Fibroblast of lung (primary cell): Measurements from ENCODE around the gene UROD. TPM values are rescaled to one million over a fixed set of nuclear protein-coding genes. Genes with fewer than 3 reads are reported as not detected.

ENCODE experiments used
- DNase-seq, 2 donors: peaks; one replicate each; pipeline versions ENCODE4 v3.0.0 to v3.0.0-alpha.2; 2010; ENCODE audit warnings: low read depth in 2 of 2
- H2AFZ ChIP-seq: 2 replicates; pipeline ENCODE4 v1.5.1; 2012; ENCODE audit warnings: low read length, control low read depth, inconsistent platforms
- H3K27ac ChIP-seq: 2 replicates; pipeline ENCODE4 v1.5.1; 2011; ENCODE audit warnings: low read length, control low read depth; ENCODE audit not compliant: insufficient read depth
- H3K27me3 ChIP-seq: 2 replicates; pipeline ENCODE4 v1.5.1; 2011; ENCODE audit warnings: mild to moderate bottlenecking, low read length; ENCODE audit not compliant: control insufficient read depth, insufficient read depth
- H3K36me3 ChIP-seq: 2 replicates; pipeline ENCODE4 v1.5.1; 2011; ENCODE audit warnings: low read length; ENCODE audit not compliant: control insufficient read depth, insufficient read depth
- H3K4me1 ChIP-seq: 2 replicates; pipeline ENCODE4 v1.5.1; 2011; ENCODE audit warnings: low read length; ENCODE audit not compliant: control insufficient read depth, insufficient read depth; ENCODE audit errors: extremely low read depth
- H3K4me2 ChIP-seq: 2 replicates; pipeline ENCODE4 v1.5.1; 2011; ENCODE audit warnings: low read length, control low read depth; ENCODE audit not compliant: insufficient read depth; ENCODE audit errors: extremely low read depth
- H3K4me3 ChIP-seq, 4 experiments: fragments of 200-600 bp in 1 of 4; sonication (generic) in 1 of 4; replicated peaks in 1 of 4; 2 replicates each; pipeline ENCODE4 v1.5.1; 2011 to 2016; ENCODE audit warnings: low read length in 4 of 4, low read depth in 3 of 4, mild to moderate bottlenecking in 3 of 4, control low read depth in 2 of 4, inconsistent platforms in 1 of 4, mixed read lengths in 1 of 4; ENCODE audit not compliant: insufficient read depth in 1 of 4; ENCODE audit errors: control extremely low read depth in 1 of 4
- H3K79me2 ChIP-seq: 2 replicates; pipeline ENCODE4 v1.5.1; 2012; ENCODE audit warnings: mild to moderate bottlenecking, low read length, inconsistent platforms; ENCODE audit not compliant: control insufficient read depth, insufficient read depth
- H3K9ac ChIP-seq: 2 replicates; pipeline ENCODE4 v1.5.1; 2011; ENCODE audit warnings: mild to moderate bottlenecking, low read length, control low read depth; ENCODE audit not compliant: insufficient read depth
- H3K9me3 ChIP-seq: 2 replicates; pipeline ENCODE4 v1.5.1; 2012; ENCODE audit warnings: low read depth, low read length; ENCODE audit not compliant: control insufficient read depth, insufficient read depth
- H4K20me1 ChIP-seq: 2 replicates; pipeline ENCODE4 v1.5.1; 2011; ENCODE audit warnings: low read length; ENCODE audit not compliant: control insufficient read depth, insufficient read depth; ENCODE audit errors: extremely low read depth
- EZH2 ChIP-seq: IDR thresholded peaks from 2 replicates; pipeline ENCODE4 v1.5.1; 2012; ENCODE audit warnings: low read length, control low read depth, mild to moderate bottlenecking; ENCODE audit errors: missing control alignments
- polyA plus RNA-seq, 2 donors: library from polyadenylated mRNA; depleted of rRNA in 1 of 2; stranded (reverse) in 1 of 2; unstranded in 1 of 2; fragments of >200 nt; gene quantifications; 2 replicates each; pipeline ENCODE4 v1.2.1, GENCODE V29; 2011 to 2012; ENCODE audit warnings: missing spikeins in 1 of 2
- total RNA-seq: library from RNA; depleted of rRNA; stranded (reverse); fragments of >200 nt; gene quantifications from 2 replicates; pipeline ENCODE4 v1.2.1, GENCODE V29; 2014
- TF ChIP-seq, protein P1 (sequence below), 2 donors: IDR thresholded peaks in 1 of 2; conservative IDR thresholded peaks in 1 of 2; 1 replicate in 1 of 2; 2 replicates in 1 of 2; pipeline ENCODE4 v1.5.1; 2011 to 2012; ENCODE audit warnings: low read length in 2 of 2, control low read depth in 1 of 2, inconsistent platforms in 1 of 2, low read depth in 1 of 2, mild to moderate bottlenecking in 1 of 2

UROD gene
- total and polyA plus RNA-seq, 2 donors (not counting 1 experiment from before 2014, with no cell fraction given) = 129 to 162 TPM

DNA sequence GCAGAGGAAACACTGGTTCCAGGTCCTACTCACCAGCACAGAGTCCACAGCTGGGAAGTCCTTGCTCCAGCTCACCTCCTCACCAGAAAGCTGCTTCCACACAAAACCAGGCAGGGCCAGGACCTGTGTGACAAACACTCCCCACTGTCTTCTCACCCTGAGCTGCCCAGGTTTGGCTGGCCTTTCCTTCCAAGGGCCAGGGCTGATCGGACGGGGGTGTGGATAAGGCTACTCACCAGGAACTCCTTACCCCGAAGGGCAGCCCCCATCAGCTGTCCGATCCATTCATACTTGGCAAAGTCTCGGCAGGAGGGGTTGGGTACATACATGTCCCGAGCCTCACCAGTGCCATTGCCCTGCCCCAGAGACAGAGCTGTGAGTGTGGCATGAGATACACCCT is 6.3 kb upstream of the UROD start:
- Histone ChIP-seq H4K20me1 (no peaks in the 10 kb centered on the region), H3K79me2 (peaks cover 14% of the 10 kb centered on the region), H3K27ac (no peak overlapping the region), H2AFZ (no peak overlapping the region), H3K4me1 (peaks cover 7% of the 10 kb centered on the region), H3K27me3 (no peaks in the 10 kb centered on the region), H3K9me3 (no peaks in the 10 kb centered on the region), H3K4me2 (no peak overlapping the region), H3K4me3 (no peak overlapping the region), H3K36me3 (peaks cover 46% of the 10 kb centered on the region), H3K9ac (no peak overlapping the region)
- TF ChIP-seq EZH2 = no peak
- TF ChIP-seq, protein P1, sequence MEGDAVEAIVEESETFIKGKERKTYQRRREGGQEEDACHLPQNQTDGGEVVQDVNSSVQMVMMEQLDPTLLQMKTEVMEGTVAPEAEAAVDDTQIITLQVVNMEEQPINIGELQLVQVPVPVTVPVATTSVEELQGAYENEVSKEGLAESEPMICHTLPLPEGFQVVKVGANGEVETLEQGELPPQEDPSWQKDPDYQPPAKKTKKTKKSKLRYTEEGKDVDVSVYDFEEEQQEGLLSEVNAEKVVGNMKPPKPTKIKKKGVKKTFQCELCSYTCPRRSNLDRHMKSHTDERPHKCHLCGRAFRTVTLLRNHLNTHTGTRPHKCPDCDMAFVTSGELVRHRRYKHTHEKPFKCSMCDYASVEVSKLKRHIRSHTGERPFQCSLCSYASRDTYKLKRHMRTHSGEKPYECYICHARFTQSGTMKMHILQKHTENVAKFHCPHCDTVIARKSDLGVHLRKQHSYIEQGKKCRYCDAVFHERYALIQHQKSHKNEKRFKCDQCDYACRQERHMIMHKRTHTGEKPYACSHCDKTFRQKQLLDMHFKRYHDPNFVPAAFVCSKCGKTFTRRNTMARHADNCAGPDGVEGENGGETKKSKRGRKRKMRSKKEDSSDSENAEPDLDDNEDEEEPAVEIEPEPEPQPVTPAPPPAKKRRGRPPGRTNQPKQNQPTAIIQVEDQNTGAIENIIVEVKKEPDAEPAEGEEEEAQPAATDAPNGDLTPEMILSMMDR (conservative IDR thresholded peaks at IDR 0.05 in 1 of 2, IDR thresholded peaks at IDR 0.05 in 1 of 2; ENCODE audit: low read depth in 1 of 2, low read length in 2 of 2) = no peak
- no peak for DNase-seq

DNA sequence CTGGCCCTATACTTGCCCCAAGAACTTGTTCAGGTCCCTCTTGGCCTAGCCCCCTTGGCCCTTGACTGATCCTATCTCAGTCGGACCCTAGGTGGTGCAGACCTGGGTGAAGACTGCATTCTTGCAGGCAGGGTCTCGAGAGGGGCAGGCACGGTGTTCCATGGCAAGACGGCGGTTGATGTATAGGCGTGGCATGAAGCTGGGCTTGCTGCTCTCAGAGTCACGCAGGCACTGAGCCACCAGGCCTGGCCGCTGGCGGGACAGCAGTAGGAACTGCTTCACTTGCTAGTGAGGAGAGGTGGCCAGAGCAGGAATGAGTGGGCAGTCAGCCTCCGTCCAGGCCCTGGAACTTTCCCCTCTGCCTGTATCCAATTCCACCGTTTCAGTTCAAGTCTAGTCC is 4.7 kb upstream of the UROD start:
- Histone ChIP-seq H3K4me3 (no peak overlapping the region), H3K4me1 (peaks cover 13% of the 10 kb centered on the region), H3K79me2 (peaks cover 17% of the 10 kb centered on the region), H4K20me1 (no peaks in the 10 kb centered on the region), H3K27ac (no peak overlapping the region), H3K9ac (no peak overlapping the region), H3K27me3 (no peaks in the 10 kb centered on the region), H2AFZ (no peak overlapping the region), H3K4me2 (no peak overlapping the region), H3K36me3 (peaks cover 45% of the 10 kb centered on the region), H3K9me3 (no peaks in the 10 kb centered on the region)
- no peak for TF ChIP-seq EZH2
- TF ChIP-seq, protein P1 (conservative IDR thresholded peaks at IDR 0.05 in 1 of 2, IDR thresholded peaks at IDR 0.05 in 1 of 2; ENCODE audit: low read depth in 1 of 2, low read length in 2 of 2) = no peak
- DNase-seq = no peak

DNA sequence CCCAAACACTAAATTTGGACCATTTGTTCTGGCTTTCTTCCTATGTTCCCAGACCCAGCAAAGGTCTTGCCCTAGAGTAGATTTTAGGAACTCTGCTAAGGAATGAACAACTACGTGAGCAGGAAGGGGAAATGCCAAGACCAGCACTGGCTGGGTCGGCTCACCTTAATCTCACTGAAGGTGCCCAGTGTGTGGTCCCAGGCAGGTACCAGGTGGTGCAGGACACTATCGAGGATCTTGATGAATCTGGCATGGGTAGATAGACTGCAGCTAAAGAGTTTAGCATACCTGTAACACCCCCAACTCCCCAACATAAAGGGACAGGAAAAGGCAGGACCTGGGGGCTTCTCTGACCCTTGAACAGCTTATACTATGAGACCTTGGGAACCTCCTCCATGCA is 4.0 kb upstream of the UROD start:
- Histone ChIP-seq H3K4me3 (no peak overlapping the region), H3K4me2 (no peak overlapping the region), H3K27ac (no peak overlapping the region), H3K9ac (no peak overlapping the region), H4K20me1 (no peaks in the 10 kb centered on the region), H2AFZ (no peak overlapping the region), H3K4me1 (peaks cover 13% of the 10 kb centered on the region), H3K79me2 (peaks cover 24% of the 10 kb centered on the region), H3K9me3 (no peaks in the 10 kb centered on the region), H3K27me3 (no peaks in the 10 kb centered on the region), H3K36me3 (peaks cover 42% of the 10 kb centered on the region)
- TF ChIP-seq, protein P1 (conservative IDR thresholded peaks at IDR 0.05 in 1 of 2, IDR thresholded peaks at IDR 0.05 in 1 of 2; ENCODE audit: low read depth in 1 of 2, low read length in 2 of 2) = no peak
- no peak for TF ChIP-seq EZH2
- no peak for DNase-seq
